NCI-H146 treated with DMSO at 0.1 percent for 48 hours (cell line): ENCODE results near the gene ATP1A4.

Experiments used
- DNase-seq: peaks from one replicate; lab custom pipeline; 2025; ENCODE audit not compliant: unreplicated experiment; lab: John Stamatoyannopoulos, UW

Gene ATP1A4

GRCh38 chr1:160169553-160170399, 18.4 kb downstream of the ATP1A4 start:
- peak; percentile 97 for DNase-seq

- no peak for DNase-seq
These were observed 20.0 kb downstream of the ATP1A4 start for GRCh38 chr1:160171354-160171753.

- no peak for DNase-seq
These were observed 20.6 kb downstream of the ATP1A4 start for GRCh38 chr1:160171980-160172379.

DNA sequence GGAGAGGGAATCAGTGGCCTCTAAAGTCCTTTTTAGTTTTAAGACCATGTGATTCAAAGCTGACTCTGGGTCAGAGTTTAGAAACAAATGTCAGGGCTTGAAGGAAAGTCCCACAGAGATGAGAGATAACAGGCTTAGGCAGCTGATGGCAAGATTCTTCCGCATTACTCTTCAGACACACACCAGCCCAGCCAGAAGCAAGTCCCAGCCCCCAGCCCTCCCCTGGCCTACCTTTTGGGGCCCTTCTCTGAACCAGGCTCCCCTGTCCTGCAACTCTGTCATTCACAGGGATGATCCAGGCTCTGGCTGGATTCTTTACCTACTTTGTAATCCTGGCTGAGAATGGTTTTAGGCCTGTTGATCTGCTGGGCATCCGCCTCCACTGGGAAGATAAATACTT, 25.8 kb downstream of the ATP1A4 start:
- no peak for DNase-seq

DNA sequence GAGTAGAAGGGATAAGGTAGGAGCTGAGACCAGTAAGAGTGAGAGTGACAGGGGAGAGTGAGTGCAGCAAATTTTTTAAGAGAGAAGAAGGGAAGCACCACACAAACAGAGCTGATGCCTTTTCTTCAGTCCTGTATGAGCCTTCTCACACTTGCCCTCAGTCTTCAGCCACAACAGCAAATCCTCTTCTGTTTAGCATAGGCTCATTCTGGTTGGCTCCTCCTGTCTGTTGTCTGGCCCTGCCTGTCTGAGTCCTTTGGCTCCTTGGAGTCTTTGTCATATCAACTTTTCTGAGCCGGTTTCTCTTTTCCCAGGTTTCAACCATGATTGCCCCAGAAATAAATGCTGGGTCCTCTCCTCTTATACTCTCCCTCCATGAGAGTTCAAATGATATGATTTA, 26.3 kb downstream of the ATP1A4 start:
- DNase-seq: no peak

DNA sequence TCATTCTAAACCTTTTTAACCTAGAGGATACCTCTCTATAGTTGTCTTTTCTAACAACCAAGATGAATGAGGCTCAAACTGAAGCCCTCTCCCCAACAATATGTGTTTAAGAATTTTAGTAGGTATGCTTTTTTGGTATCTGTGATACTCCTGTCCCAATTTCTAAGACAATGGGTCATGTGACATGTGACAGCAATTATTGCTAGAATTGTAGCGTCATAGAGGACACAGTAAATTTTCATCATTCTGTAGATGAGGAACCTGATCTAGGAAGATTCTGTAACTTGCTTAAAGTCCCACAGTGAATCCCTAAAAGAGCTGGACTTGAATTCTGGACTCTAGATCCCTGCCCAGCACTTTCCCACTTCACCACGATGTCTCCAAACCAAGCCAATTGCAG, 27.3 kb downstream of the ATP1A4 start:
- DNase-seq: no peak

DNA sequence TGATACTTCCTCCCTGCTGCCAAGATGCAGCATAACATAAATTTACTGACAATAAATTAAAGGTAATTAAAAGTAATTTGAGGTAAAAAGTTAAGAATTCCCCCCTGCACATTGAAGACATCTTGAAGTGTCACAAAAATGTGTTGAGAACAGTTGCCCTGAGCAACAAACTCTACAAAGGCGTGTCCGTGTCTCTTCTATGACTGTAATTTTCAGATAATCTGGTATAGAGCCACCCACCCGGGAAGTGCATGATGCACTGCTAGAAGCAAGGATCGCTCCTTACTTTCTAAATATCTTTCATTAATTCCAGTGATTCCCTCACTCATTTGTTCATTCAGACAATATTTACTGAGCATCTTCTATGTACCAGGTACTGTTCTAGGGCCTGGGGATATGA, 27.9 kb downstream of the ATP1A4 start:
- DNase-seq: no peak

- no peak for DNase-seq
These were observed 34.8 kb downstream of the ATP1A4 start for GRCh38 chr1:160186246-160186645.

- no peak for DNase-seq
These were observed 35.3 kb downstream of the ATP1A4 start for GRCh38 chr1:160186729-160187128.

GRCh38 chr1:160187407-160187806, 36.0 kb downstream of the ATP1A4 start:
- DNase-seq: no peak

- DNase-seq: no peak
These were observed 36.9 kb downstream of the ATP1A4 start for GRCh38 chr1:160188341-160188740.

- no peak for DNase-seq
These were observed 38.5 kb downstream of the ATP1A4 start, which contains the start of gene CASQ1 for GRCh38 chr1:160189649-160190625. Gene CASQ1, plus strand, starts transcription at chr1:160190575. Its CDS starts 177 bp downstream, at chr1:160190752.

DNA sequence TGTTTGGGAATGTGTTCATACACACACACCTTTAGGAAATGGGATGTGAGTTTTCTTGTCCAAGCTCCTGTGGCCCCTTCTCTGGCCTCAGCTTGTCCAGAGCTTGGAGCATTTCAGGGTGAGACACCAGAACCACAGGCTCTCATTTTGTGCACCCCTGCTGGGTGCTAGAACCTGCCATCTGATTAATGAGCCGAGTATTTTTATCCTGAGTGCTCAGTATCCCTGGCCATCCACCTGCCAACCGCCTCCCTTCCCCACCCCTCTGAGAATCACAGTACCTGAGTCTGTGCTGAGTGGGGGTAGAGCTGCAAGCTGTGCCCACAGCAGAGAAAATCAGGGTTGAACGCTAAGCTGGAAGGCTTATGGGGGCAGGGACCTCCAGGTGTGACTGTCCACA, 40.4 kb downstream of the ATP1A4 start:
- no peak for DNase-seq

GRCh38 chr1:160192234-160192633, 40.8 kb downstream of the ATP1A4 start:
- no peak for DNase-seq

GRCh38 chr1:160193091-160193819, 41.9 kb downstream of the ATP1A4 start:
- DNase-seq: peak; percentile 81

- no peak for DNase-seq
These were observed 42.7 kb downstream of the ATP1A4 start for GRCh38 chr1:160193832-160194736.

GRCh38 chr1:160194737-160195059, 43.3 kb downstream of the ATP1A4 start:
- no peak for DNase-seq

GRCh38 chr1:160196143-160196542, 44.7 kb downstream of the ATP1A4 start:
- DNase-seq: no peak

DNA sequence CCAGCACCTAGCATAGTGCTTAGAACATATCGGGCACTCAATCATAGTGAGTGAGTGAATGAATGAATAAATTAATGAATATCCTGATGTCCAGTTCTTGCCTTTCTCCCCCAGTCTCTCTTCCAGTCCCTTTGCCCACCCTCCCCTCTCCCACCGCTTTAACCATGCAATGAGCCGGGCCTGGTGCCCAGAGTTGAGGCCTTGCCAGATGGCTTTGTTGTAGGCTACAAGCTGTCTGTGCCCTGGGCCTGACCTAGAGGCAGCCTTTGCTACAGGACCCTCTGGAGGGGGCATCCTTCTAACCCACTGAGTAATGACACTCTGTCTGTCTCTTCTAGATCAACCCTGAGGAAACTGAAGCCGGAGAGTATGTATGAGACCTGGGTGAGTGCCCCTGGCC, 45.8 kb downstream of the ATP1A4 start:
- DNase-seq: no peak

GRCh38 chr1:160200786-160201185, 49.4 kb downstream of the ATP1A4 start:
- DNase-seq: no peak
